Thoracic aorta (tissue), 2 donors: ENCODE results near the gene SMARCD1. TPM values are rescaled to one million over a fixed set of nuclear protein-coding genes. Genes with fewer than 3 reads are reported as not detected.

Source experiments
- ATAC-seq: fragments of 150-250 bp; one replicate; pipeline ENCODE4 v1.8.0; 2017; ENCODE audit warnings: low read depth; ENCODE audit not compliant: insufficient number of reproducible peaks, low FRiP score
- DNase-seq: peaks from one replicate; pipeline ENCODE4 v3.0.0-alpha.2; 2020; ENCODE audit warnings: low spot score
- H3K27ac ChIP-seq, 2 donors: fragments of 200-600 bp; sonication (generic); 1 replicate in 1 of 2; 2 replicates in 1 of 2; pipeline ENCODE4 v1.5.1; 2016; ENCODE audit warnings: mild to moderate bottlenecking in 2 of 2, moderate library complexity in 2 of 2
- H3K27me3 ChIP-seq: fragments of 200-600 bp; sonication (generic); replicated peaks from 2 replicates; pipeline ENCODE4 v1.6.0; 2016; ENCODE audit warnings: mild to moderate bottlenecking; ENCODE audit not compliant: insufficient read depth
- H3K36me3 ChIP-seq: fragments of 200-600 bp; sonication (generic); one replicate; pipeline ENCODE4 v1.5.1; 2016
- H3K4me1 ChIP-seq, 2 donors: fragments of 200-600 bp; sonication (generic); 1 replicate in 1 of 2; 2 replicates in 1 of 2; pipeline versions ENCODE4 v1.5.1 to v1.6.0; 2016; ENCODE audit warnings: low read depth in 2 of 2, mild to moderate bottlenecking in 1 of 2; ENCODE audit not compliant: control insufficient read depth in 1 of 2
- H3K4me3 ChIP-seq: fragments of 200-600 bp; sonication (generic); 2 replicates; pipeline ENCODE4 v1.5.1; 2016; ENCODE audit warnings: mild to moderate bottlenecking
- H3K9me3 ChIP-seq: fragments of 200-600 bp; sonication (generic); 2 replicates; pipeline ENCODE4 v1.5.1; 2016
- CTCF ChIP-seq: fragments of 200-600 bp; sonication (generic); IDR thresholded peaks from one replicate; pipeline ENCODE4 v1.5.1; 2019; ENCODE audit warnings: antibody characterized with exemption
- total RNA-seq, 2 donors: library from RNA; depleted of rRNA; stranded (reverse); fragments of >200 nt; gene quantifications; one replicate each; pipeline versions ENCODE4 v1.1.0 to v1.2.3, GENCODE V29; 2016

The SMARCD1 gene
- total RNA-seq, 2 donors from 2014 or later: 53.6 to 60.0 TPM

- Histone ChIP-seq H3K4me3 (peak within 1 kb of the TSS; percentile 84), H3K27ac (no peak within 1 kb of the TSS), H3K4me1 (peaks cover 17 to 22% of the 10 kb centered on the region in 2 donors), H3K36me3 (no peaks in the 10 kb centered on the region), H3K9me3 (no peaks in the 10 kb centered on the region), H3K27me3 (no peaks in the 10 kb centered on the region)
- ATAC-seq: no peak
- TF ChIP-seq CTCF: no peak
- no peak for DNase-seq
Observed at GRCh38 chr12:50057000-50057841, 27.9 kb upstream of the SMARCD1 start, which contains the start of gene ASIC1. Gene ASIC1 (plus strand): TSS chr12:50057596. CDS start chr12:50058767, 1,171 bp downstream.

- DNase-seq (no peak), ATAC-seq (no peak)
- Histone ChIP-seq H3K27ac (no peak overlapping the region), H3K4me3 (peak overlapping the region; percentile 84), H3K36me3 (no peaks in the 10 kb centered on the region), H3K4me1 (peaks cover 17 to 22% of the 10 kb centered on the region in 2 donors), H3K9me3 (no peaks in the 10 kb centered on the region), H3K27me3 (no peaks in the 10 kb centered on the region)
- no peak for TF ChIP-seq CTCF
Observed at GRCh38 chr12:50057896-50058670, 27.1 kb upstream of the SMARCD1 start.

- no peak for TF ChIP-seq CTCF
- no peak overlapping the region for H3K4me3 ChIP-seq
- H3K36me3 ChIP-seq: no peaks in the 10 kb centered on the region
- no peak overlapping the region for H3K27ac ChIP-seq
- DNase-seq (no peak), ATAC-seq (no peak)
- peaks cover 17 to 22% of the 10 kb centered on the region in 2 donors for H3K4me1 ChIP-seq
- H3K9me3 ChIP-seq: no peaks in the 10 kb centered on the region
- no peaks in the 10 kb centered on the region for H3K27me3 ChIP-seq
Observed at GRCh38 chr12:50058743-50059312, 26.3 kb upstream of the SMARCD1 start.

- TF ChIP-seq CTCF: no peak
- Histone ChIP-seq H3K27ac (no peak overlapping the region), H3K27me3 (no peaks in the 10 kb centered on the region), H3K4me1 (peaks cover 17 to 22% of the 10 kb centered on the region in 2 donors), H3K36me3 (no peaks in the 10 kb centered on the region), H3K4me3 (no peak overlapping the region), H3K9me3 (no peaks in the 10 kb centered on the region)
- no peak for ATAC-seq
- DNase-seq: no peak
Observed at GRCh38 chr12:50059440-50060119, 25.6 kb upstream of the SMARCD1 start.
